HG03342 (cell line): Measurements from ENCODE around the gene ECE1.

Experiments
- ATAC-seq: cut with Tn5 transposase; IDR thresholded peaks from one replicate; pipeline ENCODE4 v1.9.1; 2021; ENCODE audit warnings: mild to moderate bottlenecking, moderate library complexity; ENCODE audit not compliant: unreplicated experiment

Gene ECE1

GRCh38 chr1:21308847-21309652 lies 18.8 kb upstream of the ECE1 start:
- ATAC-seq, result no peak

- no peak for ATAC-seq
These were observed 18.1 kb upstream of the ECE1 start for GRCh38 chr1:21308330-21308729.

GRCh38 chr1:21307663-21308305 lies 17.5 kb upstream of the ECE1 start:
- ATAC-seq, result no peak

- ATAC-seq, result no peak
These were observed 16.9 kb upstream of the ECE1 start for GRCh38 chr1:21307210-21307609.

DNA sequence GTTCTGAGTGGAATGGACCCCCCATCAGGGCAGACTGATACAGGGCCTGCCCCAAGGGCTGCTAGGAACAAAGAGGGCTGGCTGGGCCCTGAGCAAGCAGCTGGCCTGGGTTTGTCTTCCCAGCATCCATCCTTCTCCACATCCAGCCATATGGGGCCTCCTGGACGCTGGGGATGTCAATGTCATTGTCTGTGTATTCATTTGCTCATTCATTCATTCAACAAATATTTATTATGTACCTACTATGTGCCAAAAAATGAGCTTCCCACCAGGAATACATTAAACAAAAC lies 15.6 kb upstream of the ECE1 start:
- no peak for ATAC-seq

DNA sequence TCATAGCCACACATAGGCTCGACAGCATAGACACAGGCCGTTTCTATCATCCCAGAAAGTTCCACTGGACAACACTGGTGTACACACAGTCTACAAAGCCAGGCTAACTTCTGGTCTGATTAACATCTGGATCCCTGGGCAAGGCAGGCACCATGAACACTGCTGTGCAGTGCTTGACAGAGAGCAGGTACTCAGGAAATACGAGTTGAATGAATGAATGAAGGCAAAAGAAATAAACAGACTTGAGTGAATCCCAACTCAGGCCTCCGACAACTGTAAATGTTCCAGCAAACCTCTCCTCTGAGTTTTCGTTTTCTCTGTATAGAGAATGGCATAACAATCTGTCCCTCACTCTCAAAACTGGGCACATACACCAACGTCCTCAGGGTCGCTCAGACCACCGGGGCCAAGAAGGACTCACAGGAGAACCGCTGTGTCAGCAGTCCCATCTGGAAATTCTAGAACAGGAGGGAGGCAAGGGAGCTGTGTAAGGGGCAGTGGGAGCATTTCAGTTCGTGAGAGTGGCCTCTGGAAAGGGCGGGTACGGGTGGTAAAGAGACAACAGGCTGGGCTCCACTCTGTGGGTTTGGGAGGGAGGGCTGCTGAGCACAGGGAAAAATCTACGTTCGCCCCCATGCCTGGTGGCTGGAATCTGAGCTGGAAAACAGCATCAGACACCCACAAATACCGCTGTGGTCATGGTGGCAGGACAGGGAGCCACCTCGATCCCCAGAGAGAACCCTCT lies 15.1 kb upstream of the ECE1 start:
- ATAC-seq, result no peak

DNA sequence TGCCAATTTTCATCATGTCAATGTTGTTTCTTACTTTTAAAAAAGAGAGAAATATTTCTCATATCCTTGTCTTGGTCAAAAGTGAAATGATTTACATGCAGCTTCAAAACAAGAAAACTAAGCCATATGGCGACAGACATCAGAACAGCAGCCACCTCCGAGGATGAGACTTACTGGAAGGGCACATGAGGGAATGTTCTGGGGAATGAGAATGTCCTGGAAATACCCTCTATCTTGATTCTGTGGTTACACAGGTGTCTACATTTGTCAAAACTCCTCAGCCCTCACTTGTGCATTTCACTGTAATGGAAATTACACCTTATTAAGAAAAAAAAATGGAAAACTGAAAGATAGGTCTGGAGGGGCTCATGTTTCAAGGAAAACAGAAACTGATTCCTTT lies 14.2 kb upstream of the ECE1 start:
- ATAC-seq, result no peak

GRCh38 chr1:21302747-21303715 lies 12.8 kb upstream of the ECE1 start:
- ATAC-seq, result no peak

- ATAC-seq, result no peak
These were observed 11.7 kb upstream of the ECE1 start for GRCh38 chr1:21301794-21302440.

GRCh38 chr1:21300774-21301173 lies 10.5 kb upstream of the ECE1 start:
- ATAC-seq, result no peak

DNA sequence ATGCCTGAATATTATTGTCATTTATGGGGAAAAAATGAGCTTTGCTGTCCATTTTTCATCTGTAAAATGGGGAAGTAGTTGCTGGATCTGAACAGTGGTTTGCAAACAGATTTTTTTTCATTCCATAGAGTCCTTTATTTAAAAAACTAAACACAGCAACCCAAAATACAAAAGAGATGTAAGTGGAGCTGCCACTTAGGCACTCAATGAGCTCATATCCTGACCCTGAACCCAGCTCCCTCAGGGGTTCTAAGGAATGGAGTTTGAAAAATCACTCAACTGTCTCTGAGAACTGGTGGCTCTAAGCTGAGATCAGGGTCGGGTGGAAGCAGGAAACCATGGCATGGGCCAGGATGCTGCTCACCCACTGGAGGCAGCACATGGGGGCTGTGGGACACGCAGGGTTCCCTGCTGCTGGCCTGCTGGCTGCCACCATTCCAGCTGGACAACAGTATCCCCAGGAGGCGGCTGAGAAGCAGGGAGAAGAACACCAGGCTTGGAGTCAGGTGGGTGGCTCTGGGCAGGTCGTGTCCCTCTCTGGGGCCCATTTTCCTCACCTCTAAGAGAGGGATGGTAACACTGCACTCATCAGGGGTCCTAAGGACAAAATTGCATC lies 9.6 kb upstream of the ECE1 start:
- no peak for ATAC-seq

DNA sequence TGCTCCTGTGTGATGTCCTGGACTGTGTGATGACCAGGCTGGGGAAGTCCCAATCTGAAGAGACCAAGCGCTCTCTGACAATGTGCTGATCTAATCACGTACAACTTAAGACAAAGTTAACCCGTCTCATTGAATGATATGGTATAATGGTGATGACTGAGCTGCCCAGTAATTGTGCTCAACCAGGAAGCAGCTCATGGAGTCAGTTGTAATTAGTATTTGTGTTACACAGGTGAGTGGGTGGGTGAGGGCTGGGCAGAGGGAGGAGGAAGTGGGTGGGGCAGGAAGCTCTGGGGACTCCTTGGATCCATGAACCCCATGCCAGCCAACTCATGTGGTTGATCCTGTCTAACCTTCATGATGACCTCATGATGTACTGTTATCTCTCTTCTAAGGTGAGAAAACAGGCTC lies 8.7 kb upstream of the ECE1 start:
- no peak for ATAC-seq

GRCh38 chr1:21297975-21298374 lies 7.7 kb upstream of the ECE1 start:
- ATAC-seq, result no peak

DNA sequence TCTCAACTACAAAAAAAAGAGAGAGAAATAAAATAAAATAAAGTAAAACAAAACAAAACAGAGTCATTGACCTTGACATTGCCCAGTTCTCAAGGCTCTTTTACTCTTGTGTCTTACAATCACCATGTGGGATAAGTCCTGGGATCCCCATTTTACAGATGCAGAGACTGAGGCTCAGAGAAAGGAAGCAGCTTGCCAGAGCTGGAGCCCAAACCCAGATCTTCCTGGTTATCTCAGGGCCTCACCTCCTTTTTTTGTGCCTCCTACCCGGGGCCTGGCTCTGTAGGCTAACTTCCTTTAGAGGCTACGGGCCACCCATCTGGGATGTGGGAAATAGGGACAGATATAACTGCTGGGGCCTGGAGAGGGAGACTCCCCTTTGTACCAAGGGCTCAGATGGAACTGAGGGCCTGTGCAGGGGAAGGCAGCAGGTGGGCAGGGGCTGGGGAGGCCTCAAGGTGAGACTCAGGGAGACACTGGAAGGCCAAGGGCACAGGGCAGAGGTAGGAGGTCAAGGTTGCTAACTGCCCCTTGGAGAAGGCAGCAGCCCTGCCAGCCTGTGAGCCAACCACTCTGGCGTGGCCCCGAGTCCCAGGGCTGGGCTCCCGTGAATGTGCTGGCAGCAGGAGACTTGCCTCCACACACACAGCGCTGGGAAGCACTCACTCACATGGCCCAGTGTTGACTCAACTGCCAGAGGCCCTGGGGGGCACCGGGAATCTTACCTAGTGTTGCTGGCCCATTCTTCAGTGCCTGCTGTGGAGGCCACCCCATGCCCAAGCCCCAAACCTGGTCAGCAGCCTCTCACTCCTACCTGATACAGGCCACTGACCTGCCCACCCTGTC lies 6.5 kb upstream of the ECE1 start:
- no peak for ATAC-seq

GRCh38 chr1:21295545-21295944 lies 5.3 kb upstream of the ECE1 start:
- ATAC-seq, result no peak

- peak; percentile 15 for ATAC-seq
These were observed 4.7 kb upstream of the ECE1 start for GRCh38 chr1:21295002-21295401.

- ATAC-seq, result peak; percentile 43
These were observed 4.2 kb upstream of the ECE1 start for GRCh38 chr1:21294266-21294989.

- ATAC-seq, result peak; percentile 31
These were observed 3.4 kb upstream of the ECE1 start for GRCh38 chr1:21293537-21294265.
